Measurements from ENCODE around the gene COL1A2.

COL1A2 gene

GRCh38 chr7:94382132-94382531 lies 12.6 kb upstream of the COL1A2 start:
- no peak overlapping the region for H3K4me3 ChIP-seq (ENCODE audit: low read depth, low read length)
- no peak overlapping the region for H3K9ac ChIP-seq (ENCODE audit: low read depth, low read length)
- no peaks in the 10 kb centered on the region for H3K36me3 ChIP-seq (ENCODE audit: control insufficient read depth, insufficient read depth, low read length)
- H3K27me3 ChIP-seq (ENCODE audit: control insufficient read depth, insufficient read depth, low read length), result no peaks in the 10 kb centered on the region
- H3K4me1 ChIP-seq (ENCODE audit: control insufficient read depth, insufficient read depth, low read length), result peaks cover 16% of the 10 kb centered on the region
- no peaks in the 10 kb centered on the region for H3K9me3 ChIP-seq (ENCODE audit: control insufficient read depth, insufficient read depth, low read length)
- H3K27ac ChIP-seq (ENCODE audit: low read depth, low read length), result no peak overlapping the region

GRCh38 chr7:94382746-94383145 lies 11.9 kb upstream of the COL1A2 start:
- H3K4me1 ChIP-seq (ENCODE audit: control insufficient read depth, insufficient read depth, low read length), result peaks cover 16% of the 10 kb centered on the region
- H3K27me3 ChIP-seq (ENCODE audit: control insufficient read depth, insufficient read depth, low read length), result no peaks in the 10 kb centered on the region
- no peak overlapping the region for H3K27ac ChIP-seq (ENCODE audit: low read depth, low read length)
- H3K9ac ChIP-seq (ENCODE audit: low read depth, low read length), result no peak overlapping the region
- H3K9me3 ChIP-seq (ENCODE audit: control insufficient read depth, insufficient read depth, low read length), result no peaks in the 10 kb centered on the region
- H3K4me3 ChIP-seq (ENCODE audit: low read depth, low read length), result no peak overlapping the region
- no peaks in the 10 kb centered on the region for H3K36me3 ChIP-seq (ENCODE audit: control insufficient read depth, insufficient read depth, low read length)

GRCh38 chr7:94384315-94384714 lies 10.4 kb upstream of the COL1A2 start:
- H3K27ac ChIP-seq (ENCODE audit: low read depth, low read length), result no peak overlapping the region
- H3K9me3 ChIP-seq (ENCODE audit: control insufficient read depth, insufficient read depth, low read length), result no peaks in the 10 kb centered on the region
- no peaks in the 10 kb centered on the region for H3K27me3 ChIP-seq (ENCODE audit: control insufficient read depth, insufficient read depth, low read length)

GRCh38 chr7:94386416-94386815 lies 8.3 kb upstream of the COL1A2 start:
- no peaks in the 10 kb centered on the region for H3K9me3 ChIP-seq (ENCODE audit: control insufficient read depth, insufficient read depth, low read length)
- no peak overlapping the region for H3K27ac ChIP-seq (ENCODE audit: low read depth, low read length)
- no peak overlapping the region for H3K4me3 ChIP-seq (ENCODE audit: low read depth, low read length)
- no peaks in the 10 kb centered on the region for H3K36me3 ChIP-seq (ENCODE audit: control insufficient read depth, insufficient read depth, low read length)
- no peak overlapping the region for H3K9ac ChIP-seq (ENCODE audit: low read depth, low read length)
- H3K4me1 ChIP-seq (ENCODE audit: control insufficient read depth, insufficient read depth, low read length), result peaks cover 19% of the 10 kb centered on the region
- no peaks in the 10 kb centered on the region for H3K27me3 ChIP-seq (ENCODE audit: control insufficient read depth, insufficient read depth, low read length)

More at GRCh38 chr7:94384315-94384714, 10.4 kb upstream of the COL1A2 start:
- Histone ChIP-seq H3K4me3 (ENCODE audit: low read depth, low read length) (no peak overlapping the region), H3K36me3 (ENCODE audit: control insufficient read depth, insufficient read depth, low read length) (no peaks in the 10 kb centered on the region), H3K4me1 (ENCODE audit: control insufficient read depth, insufficient read depth, low read length) (peaks cover 16% of the 10 kb centered on the region), H3K9ac (ENCODE audit: low read depth, low read length) (no peak overlapping the region)

GRCh38 chr7:94388540-94388939 lies 6.2 kb upstream of the COL1A2 start:
- Histone ChIP-seq H3K27me3 (ENCODE audit: control insufficient read depth, insufficient read depth, low read length) (peaks cover 2% of the 10 kb centered on the region), H3K9me3 (ENCODE audit: control insufficient read depth, insufficient read depth, low read length) (no peaks in the 10 kb centered on the region), H3K9ac (ENCODE audit: low read depth, low read length) (no peak overlapping the region), H3K4me1 (ENCODE audit: control insufficient read depth, insufficient read depth, low read length) (peaks cover 38% of the 10 kb centered on the region), H3K27ac (ENCODE audit: low read depth, low read length) (no peak overlapping the region), H3K4me3 (ENCODE audit: low read depth, low read length) (no peak overlapping the region), H3K36me3 (ENCODE audit: control insufficient read depth, insufficient read depth, low read length) (no peaks in the 10 kb centered on the region)

- no peaks in the 10 kb centered on the region for H3K9me3 ChIP-seq (ENCODE audit: control insufficient read depth, insufficient read depth, low read length)
- H3K4me1 ChIP-seq (ENCODE audit: control insufficient read depth, insufficient read depth, low read length), result peaks cover 38% of the 10 kb centered on the region
- no peaks in the 10 kb centered on the region for H3K36me3 ChIP-seq (ENCODE audit: control insufficient read depth, insufficient read depth, low read length)
- no peak overlapping the region for H3K27ac ChIP-seq (ENCODE audit: low read depth, low read length)
- H3K27me3 ChIP-seq (ENCODE audit: control insufficient read depth, insufficient read depth, low read length), result peaks cover 6% of the 10 kb centered on the region
- H3K4me3 ChIP-seq (ENCODE audit: low read depth, low read length), result no peak overlapping the region
- no peak overlapping the region for H3K9ac ChIP-seq (ENCODE audit: low read depth, low read length)
Observed at GRCh38 chr7:94389381-94389780, 5.3 kb upstream of the COL1A2 start.

GRCh38 chr7:94391726-94392392 lies 2.8 kb upstream of the COL1A2 start:
- Histone ChIP-seq H3K4me1 (ENCODE audit: control insufficient read depth, insufficient read depth, low read length) (peaks cover 44% of the 10 kb centered on the region), H3K27me3 (ENCODE audit: control insufficient read depth, insufficient read depth, low read length) (peaks cover 9% of the 10 kb centered on the region), H3K4me3 (ENCODE audit: low read depth, low read length) (peak overlapping the region; percentile 27), H3K36me3 (ENCODE audit: control insufficient read depth, insufficient read depth, low read length) (no peaks in the 10 kb centered on the region), H3K27ac (ENCODE audit: low read depth, low read length) (peak overlapping the region; percentile 53), H3K9ac (ENCODE audit: low read depth, low read length) (peak overlapping the region; percentile 30; the same call in 1 of the 2 replicates), H3K9me3 (ENCODE audit: control insufficient read depth, insufficient read depth, low read length) (no peaks in the 10 kb centered on the region)

- peaks cover 44% of the 10 kb centered on the region for H3K4me1 ChIP-seq (ENCODE audit: control insufficient read depth, insufficient read depth, low read length)
- H3K27ac ChIP-seq (ENCODE audit: low read depth, low read length), result peak overlapping the region; percentile 53
- H3K4me3 ChIP-seq (ENCODE audit: low read depth, low read length), result peak overlapping the region; percentile 27
- no peaks in the 10 kb centered on the region for H3K9me3 ChIP-seq (ENCODE audit: control insufficient read depth, insufficient read depth, low read length)
- H3K9ac ChIP-seq (ENCODE audit: low read depth, low read length), result peak overlapping the region; percentile 30; the same call in 1 of the 2 replicates
- H3K27me3 ChIP-seq (ENCODE audit: control insufficient read depth, insufficient read depth, low read length), result peaks cover 9% of the 10 kb centered on the region
- no peaks in the 10 kb centered on the region for H3K36me3 ChIP-seq (ENCODE audit: control insufficient read depth, insufficient read depth, low read length)
Observed at GRCh38 chr7:94392393-94392786, 2.3 kb upstream of the COL1A2 start.

GRCh38 chr7:94393246-94394108 lies 1.2 kb upstream of the COL1A2 start:
- H3K4me3 ChIP-seq (ENCODE audit: low read depth, low read length), result peak overlapping the region; percentile 86
- peaks cover 9% of the 10 kb centered on the region for H3K27me3 ChIP-seq (ENCODE audit: control insufficient read depth, insufficient read depth, low read length)
- no peaks in the 10 kb centered on the region for H3K9me3 ChIP-seq (ENCODE audit: control insufficient read depth, insufficient read depth, low read length)
- H3K4me1 ChIP-seq (ENCODE audit: control insufficient read depth, insufficient read depth, low read length), result peaks cover 44% of the 10 kb centered on the region
- peak overlapping the region; percentile 56; the same call in 1 of the 2 replicates for H3K9ac ChIP-seq (ENCODE audit: low read depth, low read length)
- no peak overlapping the region for H3K27ac ChIP-seq (ENCODE audit: low read depth, low read length)
- peaks cover 6% of the 10 kb centered on the region; the same call in 1 of the 2 replicates for H3K36me3 ChIP-seq (ENCODE audit: control insufficient read depth, insufficient read depth, low read length)

GRCh38 chr7:94394109-94394436 lies 622 bp upstream of the COL1A2 start:
- peak overlapping the region; percentile 29 for H3K27ac ChIP-seq (ENCODE audit: low read depth, low read length)
- H3K27me3 ChIP-seq (ENCODE audit: control insufficient read depth, insufficient read depth, low read length), result peaks cover 9% of the 10 kb centered on the region
- H3K4me3 ChIP-seq (ENCODE audit: low read depth, low read length), result peak overlapping the region; percentile 86
- no peaks in the 10 kb centered on the region for H3K9me3 ChIP-seq (ENCODE audit: control insufficient read depth, insufficient read depth, low read length)
- peaks cover 44% of the 10 kb centered on the region for H3K4me1 ChIP-seq (ENCODE audit: control insufficient read depth, insufficient read depth, low read length)
- H3K9ac ChIP-seq (ENCODE audit: low read depth, low read length), result peak overlapping the region; percentile 56; the same call in 1 of the 2 replicates
- peaks cover 12% of the 10 kb centered on the region for H3K36me3 ChIP-seq (ENCODE audit: control insufficient read depth, insufficient read depth, low read length)

Measured in HUES48 (cell line).